Neural cell (in vitro differentiated cells): ENCODE measurements around the gene NEURL1. TPM values are rescaled to one million over a fixed set of nuclear protein-coding genes. Genes with fewer than 3 reads are reported as not detected.

Source experiments
- H2AFZ ChIP-seq: fragments of 200-600, 300-800 bp; sonication (generic), shearing (Covaris generic); 2 replicates; pipeline ENCODE4 v1.6.0; 2014; ENCODE audit warnings: low read depth, mild to moderate bottlenecking, antibody characterized with exemption, low read length, moderate library complexity
- H3F3A ChIP-seq: fragments of 200-600 bp; shearing (Covaris generic); 2 replicates; pipeline ENCODE4 v1.6.1; 2016; ENCODE audit warnings: mild to moderate bottlenecking, moderate library complexity, mixed read lengths, antibody characterized with exemption, low read length; ENCODE audit not compliant: insufficient read depth, poor library complexity, severe bottlenecking
- H3K27ac ChIP-seq: fragments of 200-600, 300-800 bp; sonication (generic), shearing (Covaris generic); 2 replicates; pipeline ENCODE4 v1.5.1; 2014; ENCODE audit warnings: mild to moderate bottlenecking, low read length, moderate library complexity
- H3K27me3 ChIP-seq: fragments of 300-800, 200-600 bp; sonication (generic), shearing (Covaris generic); 2 replicates; pipeline ENCODE4 v1.6.0; 2014; ENCODE audit warnings: mild to moderate bottlenecking, low read depth, low read length, moderate library complexity; ENCODE audit not compliant: insufficient read depth
- H3K36me3 ChIP-seq: fragments of 300-800, 200-600 bp; sonication (generic), shearing (Covaris generic); 2 replicates; pipeline ENCODE4 v1.5.1; 2014; ENCODE audit warnings: mild to moderate bottlenecking, antibody characterized with exemption, low read length, moderate library complexity; ENCODE audit not compliant: insufficient read depth
- H3K4me2 ChIP-seq: fragments of 300-800, 200-600 bp; sonication (generic), shearing (Covaris generic); 2 replicates; pipeline ENCODE4 v1.6.0; 2014; ENCODE audit warnings: mild to moderate bottlenecking, low read length
- H3K4me3 ChIP-seq: fragments of 300-800, 200-600 bp; sonication (generic), shearing (Covaris generic); 2 replicates; pipeline ENCODE4 v1.5.1; 2014; ENCODE audit warnings: mild to moderate bottlenecking, low read length, moderate library complexity
- H3K79me2 ChIP-seq: fragments of 200-600 bp; shearing (Covaris generic); replicated peaks from 2 replicates; pipeline ENCODE4 v1.6.0; 2014; ENCODE audit warnings: mild to moderate bottlenecking, low read length, moderate library complexity; ENCODE audit not compliant: insufficient read depth
- H3K9ac ChIP-seq: fragments of 300-800, 200-600 bp; sonication (generic), shearing (Covaris generic); 2 replicates; pipeline ENCODE4 v1.6.1; 2016; ENCODE audit warnings: mild to moderate bottlenecking, low read length, mixed read lengths
- H3K9me2 ChIP-seq: fragments of 200-600 bp; shearing (Covaris generic); 2 replicates; pipeline ENCODE4 v1.6.1; 2016; ENCODE audit warnings: mild to moderate bottlenecking, low read length, mixed read lengths; ENCODE audit not compliant: insufficient read depth
- H3K9me3 ChIP-seq: fragments of 200-600, 300-800 bp; sonication (generic), shearing (Covaris generic); 2 replicates; pipeline ENCODE4 v1.6.1; 2016; ENCODE audit warnings: mild to moderate bottlenecking, mixed run types, low read length, moderate library complexity, mixed read lengths
- H4K20me1 ChIP-seq: fragments of 200-600 bp; shearing (Covaris generic); 2 replicates; pipeline ENCODE4 v1.6.1; 2016; ENCODE audit warnings: mild to moderate bottlenecking, mixed run types; ENCODE audit not compliant: insufficient read depth
- EP300 ChIP-seq: fragments of 450-650 bp; conservative IDR thresholded peaks from 2 replicates; pipeline ENCODE4 v1.6.1; 2014; ENCODE audit warnings: antibody characterized with exemption, mild to moderate bottlenecking, moderate library complexity; ENCODE audit not compliant: poor library complexity, severe bottlenecking
- EZH2 ChIP-seq: fragments of 200-600, 300-800 bp; shearing (Covaris generic), sonication (generic); IDR thresholded peaks from 2 replicates; pipeline ENCODE4 v1.6.1; 2014; ENCODE audit warnings: antibody characterized with exemption, low read length, borderline replicate concordance, mild to moderate bottlenecking; ENCODE audit not compliant: insufficient read depth, poor library complexity, severe bottlenecking
- MXI1 ChIP-seq: fragments of 450-650 bp; conservative IDR thresholded peaks from 2 replicates; pipeline ENCODE4 v1.6.1; 2014; ENCODE audit warnings: antibody characterized with exemption, mild to moderate bottlenecking; ENCODE audit not compliant: poor library complexity, severe bottlenecking
- POLR2AphosphoS5 ChIP-seq: IDR thresholded peaks from 2 replicates; pipeline ENCODE4 v1.6.1; 2012
- RAD21 ChIP-seq: fragments of 450-650 bp; conservative IDR thresholded peaks from 2 replicates; pipeline ENCODE4 v1.6.1; 2014; ENCODE audit warnings: antibody characterized with exemption, mild to moderate bottlenecking, moderate library complexity
- REST ChIP-seq: IDR thresholded peaks from 2 replicates; pipeline ENCODE4 v1.6.1; 2012; ENCODE audit warnings: borderline replicate concordance
- SMC3 ChIP-seq: fragments of 450-650 bp; conservative IDR thresholded peaks from 2 replicates; pipeline ENCODE4 v1.6.1; 2014; ENCODE audit warnings: antibody characterized with exemption, mild to moderate bottlenecking, moderate library complexity; ENCODE audit not compliant: poor library complexity
- TAF1 ChIP-seq: IDR thresholded peaks from 2 replicates; pipeline ENCODE4 v1.6.1; 2012; ENCODE audit warnings: low read depth
- polyA plus RNA-seq: library from polyadenylated mRNA; depleted of rRNA; stranded (reverse); fragments of >200 nt; gene quantifications from 2 replicates; pipeline ENCODE4 v1.2.3, GENCODE V29; 2014
- TF ChIP-seq, protein P1 (sequence below): fragments of 450-650 bp; IDR thresholded peaks from 2 replicates; pipeline ENCODE4 v1.5.1; 2014; ENCODE audit warnings: antibody characterized with exemption, mild to moderate bottlenecking, moderate library complexity; ENCODE audit not compliant: poor library complexity, severe bottlenecking

Gene NEURL1
- polyA plus RNA-seq, 1 donor from 2014 or later: 12.3 TPM

DNA sequence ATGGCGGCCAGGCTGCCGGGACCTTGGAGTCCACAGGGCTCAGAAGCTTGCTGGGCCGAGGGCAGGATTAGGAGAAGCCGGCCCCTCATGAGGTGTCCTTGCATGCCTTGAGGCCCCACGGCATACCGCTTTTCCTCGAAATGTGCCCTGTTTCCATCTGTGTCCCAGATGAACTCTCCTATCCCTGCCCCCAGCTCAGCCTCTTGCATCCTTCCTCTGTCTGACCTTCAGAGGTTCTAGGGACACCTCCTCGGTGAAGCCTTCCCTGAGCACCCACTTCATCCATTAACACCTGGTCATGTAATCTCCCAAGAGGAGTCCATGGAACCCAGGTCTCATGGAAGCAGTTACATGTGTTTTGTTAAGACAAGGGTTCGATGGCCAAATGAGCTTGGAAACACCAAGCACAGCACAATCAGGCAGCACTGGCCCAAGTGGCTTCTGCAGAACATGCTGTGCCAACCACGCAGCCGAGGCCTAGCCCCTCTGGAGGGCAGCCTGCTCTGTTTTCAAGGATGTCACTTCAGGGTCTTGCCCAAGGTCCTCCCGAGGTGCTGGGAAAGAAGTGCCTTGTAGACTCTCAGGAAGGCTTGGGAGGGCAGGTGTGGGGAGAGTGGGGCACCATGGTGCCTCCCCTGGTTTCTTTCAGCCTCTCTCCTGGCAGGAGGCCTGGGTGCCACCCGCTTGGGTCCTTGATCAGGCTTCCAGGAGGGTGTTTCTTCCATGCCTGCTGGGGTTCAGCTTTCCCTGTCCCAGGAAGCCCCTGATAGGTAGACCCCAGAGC lies 124.3 kb downstream of the NEURL1 start:
- Histone ChIP-seq H3K27me3 (no peaks in the 10 kb centered on the region), H2AFZ (no peak overlapping the region), H3K79me2 (no peaks in the 10 kb centered on the region), H4K20me1 (no peaks in the 10 kb centered on the region), H3K9me2 (no peaks in the 10 kb centered on the region), H3K4me2 (no peak overlapping the region), H3K4me3 (no peak overlapping the region), H3K36me3 (no peaks in the 10 kb centered on the region), H3F3A (no peaks in the 10 kb centered on the region), H3K9ac (no peak overlapping the region), H3K9me3 (no peaks in the 10 kb centered on the region), H3K27ac (no peak overlapping the region)
- TF ChIP-seq SMC3 (no peak), TAF1 (no peak), REST (no peak), MXI1 (no peak), EZH2 (no peak), RAD21 (no peak), POLR2AphosphoS5 (no peak), EP300 (no peak)
- TF ChIP-seq, protein P1, sequence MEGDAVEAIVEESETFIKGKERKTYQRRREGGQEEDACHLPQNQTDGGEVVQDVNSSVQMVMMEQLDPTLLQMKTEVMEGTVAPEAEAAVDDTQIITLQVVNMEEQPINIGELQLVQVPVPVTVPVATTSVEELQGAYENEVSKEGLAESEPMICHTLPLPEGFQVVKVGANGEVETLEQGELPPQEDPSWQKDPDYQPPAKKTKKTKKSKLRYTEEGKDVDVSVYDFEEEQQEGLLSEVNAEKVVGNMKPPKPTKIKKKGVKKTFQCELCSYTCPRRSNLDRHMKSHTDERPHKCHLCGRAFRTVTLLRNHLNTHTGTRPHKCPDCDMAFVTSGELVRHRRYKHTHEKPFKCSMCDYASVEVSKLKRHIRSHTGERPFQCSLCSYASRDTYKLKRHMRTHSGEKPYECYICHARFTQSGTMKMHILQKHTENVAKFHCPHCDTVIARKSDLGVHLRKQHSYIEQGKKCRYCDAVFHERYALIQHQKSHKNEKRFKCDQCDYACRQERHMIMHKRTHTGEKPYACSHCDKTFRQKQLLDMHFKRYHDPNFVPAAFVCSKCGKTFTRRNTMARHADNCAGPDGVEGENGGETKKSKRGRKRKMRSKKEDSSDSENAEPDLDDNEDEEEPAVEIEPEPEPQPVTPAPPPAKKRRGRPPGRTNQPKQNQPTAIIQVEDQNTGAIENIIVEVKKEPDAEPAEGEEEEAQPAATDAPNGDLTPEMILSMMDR: no peak

DNA sequence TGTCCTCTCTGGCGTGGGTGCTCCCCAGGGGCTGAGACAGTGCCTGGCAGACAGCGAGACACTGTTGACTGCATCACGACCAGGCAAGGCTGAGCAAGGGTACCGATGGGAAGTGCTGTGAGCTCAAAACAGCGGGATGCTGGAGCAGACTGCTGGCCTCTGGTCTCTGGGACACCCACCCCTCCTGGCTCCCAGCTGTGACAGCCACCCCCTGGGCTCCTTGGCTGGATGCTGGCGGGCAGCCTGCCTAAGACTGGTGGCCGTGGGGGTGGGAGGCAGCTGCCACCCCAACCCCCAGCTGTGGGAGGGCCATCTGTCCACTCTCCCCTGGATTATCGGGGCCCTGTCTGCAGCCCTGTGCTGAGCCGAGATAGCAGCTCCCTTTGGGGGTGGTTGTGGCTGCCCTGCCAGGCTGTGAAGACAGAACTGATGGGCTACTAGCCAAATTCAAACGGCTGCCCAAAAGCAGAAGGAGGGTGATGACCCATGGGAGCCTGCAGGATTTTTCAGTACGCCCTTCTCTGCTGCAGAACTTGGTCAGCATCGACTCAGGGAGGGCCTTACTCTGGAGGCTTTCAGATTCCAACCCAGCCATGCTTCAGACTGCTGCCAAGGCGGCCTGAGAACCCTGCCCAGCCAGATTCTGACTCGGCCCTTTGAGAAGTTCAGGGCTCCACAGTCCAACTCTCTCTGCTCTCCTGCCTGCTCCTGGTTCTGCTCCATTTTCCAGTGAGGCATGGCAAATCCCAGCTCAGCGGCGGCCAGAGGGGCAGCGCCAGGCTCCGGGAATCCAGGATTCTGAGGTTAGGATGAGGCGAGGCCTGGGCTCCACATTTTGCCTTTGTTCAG lies 125.3 kb downstream of the NEURL1 start:
- H3F3A ChIP-seq: no peaks in the 10 kb centered on the region
- no peak overlapping the region for H3K27ac ChIP-seq
- H3K27me3 ChIP-seq: no peaks in the 10 kb centered on the region
- TF ChIP-seq SMC3: no peak
- no peak for TF ChIP-seq REST
- no peak for TF ChIP-seq TAF1
- no peak for TF ChIP-seq RAD21
- TF ChIP-seq EZH2: no peak
- no peak for TF ChIP-seq MXI1
- TF ChIP-seq, protein P1: no peak
- TF ChIP-seq EP300: no peak
- TF ChIP-seq POLR2AphosphoS5: no peak
- H4K20me1 ChIP-seq: no peaks in the 10 kb centered on the region
- no peak overlapping the region for H3K4me2 ChIP-seq
- no peaks in the 10 kb centered on the region for H3K36me3 ChIP-seq
- no peak overlapping the region for H2AFZ ChIP-seq
- H3K9me3 ChIP-seq: no peaks in the 10 kb centered on the region
- no peaks in the 10 kb centered on the region for H3K79me2 ChIP-seq
- no peak overlapping the region for H3K4me3 ChIP-seq
- H3K9ac ChIP-seq: no peak overlapping the region
- H3K9me2 ChIP-seq: no peaks in the 10 kb centered on the region
